Stomach smooth muscle (tissue), 2 donors: ENCODE data around the gene ANKRD44.
"Not testable (repeated sequence)": the region's sequence is repeated elsewhere in the genome, so short reads cannot be mapped to it uniquely, and the experiment has no call there.

Experiments
- H3K27ac ChIP-seq: one replicate; pipeline ENCODE4 v1.7.0; 2013; ENCODE audit warnings: mild to moderate bottlenecking, low read length, inconsistent platforms
- H3K27me3 ChIP-seq, 2 donors: one replicate each; pipeline ENCODE4 v1.7.0; 2013; ENCODE audit warnings: low read length in 2 of 2; ENCODE audit not compliant: insufficient read depth in 2 of 2, control insufficient read depth in 1 of 2
- H3K36me3 ChIP-seq, 2 donors: one replicate each; pipeline ENCODE4 v1.7.0; 2013; ENCODE audit warnings: low read length in 2 of 2; ENCODE audit not compliant: control insufficient read depth in 2 of 2, insufficient read depth in 2 of 2
- H3K4me1 ChIP-seq: one replicate; pipeline ENCODE4 v1.7.0; 2013; ENCODE audit warnings: low read length; ENCODE audit not compliant: control insufficient read depth, insufficient read depth
- H3K4me3 ChIP-seq, 2 donors: one replicate each; pipeline ENCODE4 v1.7.0; 2013; ENCODE audit warnings: low read length in 2 of 2
- H3K9ac ChIP-seq, 2 donors: one replicate each; pipeline ENCODE4 v1.7.0; 2013; ENCODE audit warnings: low read length in 2 of 2, mild to moderate bottlenecking in 1 of 2
- H3K9me3 ChIP-seq, 2 donors: one replicate each; pipeline ENCODE4 v1.7.0; 2013; ENCODE audit warnings: low read length in 2 of 2; ENCODE audit not compliant: control insufficient read depth in 2 of 2
- donor health status: healthy.
- donor health status: Pancreatic carcinoma.

Gene ANKRD44

GRCh38 chr2:197248623-197249022, 62.0 kb downstream of the ANKRD44 start:
- no peaks in the 10 kb centered on the region for H3K4me1 ChIP-seq
- H3K9ac ChIP-seq = no peak overlapping the region
- no peaks in the 10 kb centered on the region for H3K27me3 ChIP-seq
- H3K36me3 ChIP-seq = no peaks in the 10 kb centered on the region
- H3K27ac ChIP-seq = no peak overlapping the region
- no peaks in the 10 kb centered on the region for H3K9me3 ChIP-seq
- H3K4me3 ChIP-seq = no peak overlapping the region

- H3K27ac ChIP-seq = no peak overlapping the region
- no peaks in the 10 kb centered on the region for H3K27me3 ChIP-seq
- no peaks in the 10 kb centered on the region for H3K36me3 ChIP-seq
- H3K9me3 ChIP-seq = no peaks in the 10 kb centered on the region
- H3K4me1 ChIP-seq = no peaks in the 10 kb centered on the region
- H3K9ac ChIP-seq = no peak overlapping the region
- H3K4me3 ChIP-seq = no peak overlapping the region
Measured at GRCh38 chr2:197248001-197248401, 62.6 kb downstream of the ANKRD44 start.

- Histone ChIP-seq H3K36me3 (no peaks in the 10 kb centered on the region), H3K9me3 (no peaks in the 10 kb centered on the region), H3K27me3 (no peaks in the 10 kb centered on the region), H3K4me3 (no peak overlapping the region), H3K27ac (no peak overlapping the region), H3K9ac (no peak overlapping the region), H3K4me1 (no peaks in the 10 kb centered on the region)
Measured at GRCh38 chr2:197247083-197247482, 63.5 kb downstream of the ANKRD44 start.

- no peak overlapping the region for H3K27ac ChIP-seq
- H3K27me3 ChIP-seq = no peaks in the 10 kb centered on the region
- H3K9me3 ChIP-seq = no peaks in the 10 kb centered on the region
- no peak overlapping the region for H3K9ac ChIP-seq
- no peak overlapping the region for H3K4me3 ChIP-seq
- H3K4me1 ChIP-seq = no peaks in the 10 kb centered on the region
- H3K36me3 ChIP-seq = no peaks in the 10 kb centered on the region
Measured at GRCh38 chr2:197245829-197246804, 64.5 kb downstream of the ANKRD44 start.

- Histone ChIP-seq H3K9ac (no peak overlapping the region), H3K9me3 (no peaks in the 10 kb centered on the region), H3K36me3 (no peaks in the 10 kb centered on the region), H3K27ac (no peak overlapping the region), H3K27me3 (no peaks in the 10 kb centered on the region), H3K4me1 (peaks cover under 1% of the 10 kb centered on the region), H3K4me3 (no peak overlapping the region)
Measured at GRCh38 chr2:197244349-197244748, 66.2 kb downstream of the ANKRD44 start.

GRCh38 chr2:197242719-197243118, 67.9 kb downstream of the ANKRD44 start:
- Histone ChIP-seq H3K9ac (no peak overlapping the region), H3K27me3 (no peaks in the 10 kb centered on the region), H3K4me1 (peaks cover 4% of the 10 kb centered on the region), H3K27ac (no peak overlapping the region), H3K36me3 (no peaks in the 10 kb centered on the region), H3K4me3 (no peak overlapping the region), H3K9me3 (no peaks in the 10 kb centered on the region)

- H3K27ac ChIP-seq = no peak overlapping the region
Measured at GRCh38 chr2:197241596-197241995, 69.0 kb downstream of the ANKRD44 start.

GRCh38 chr2:197241153-197241552, 69.4 kb downstream of the ANKRD44 start:
- Histone ChIP-seq H3K9me3 (no peaks in the 10 kb centered on the region), H3K4me1 (peaks cover 4% of the 10 kb centered on the region), H3K9ac (no peak overlapping the region), H3K27me3 (no peaks in the 10 kb centered on the region), H3K4me3 (no peak overlapping the region), H3K27ac (no peak overlapping the region), H3K36me3 (no peaks in the 10 kb centered on the region)

More at GRCh38 chr2:197241596-197241995, 69.0 kb downstream of the ANKRD44 start:
- H3K4me3 ChIP-seq = no peak overlapping the region
- H3K36me3 ChIP-seq = no peaks in the 10 kb centered on the region
- H3K4me1 ChIP-seq = peaks cover 4% of the 10 kb centered on the region
- no peak overlapping the region for H3K9ac ChIP-seq
- H3K27me3 ChIP-seq = no peaks in the 10 kb centered on the region
- H3K9me3 ChIP-seq = no peaks in the 10 kb centered on the region

GRCh38 chr2:197240421-197241041, 70.0 kb downstream of the ANKRD44 start:
- Histone ChIP-seq H3K36me3 (no peaks in the 10 kb centered on the region), H3K4me1 (peaks cover 4% of the 10 kb centered on the region), H3K9ac (no peak overlapping the region), H3K9me3 (no peaks in the 10 kb centered on the region), H3K4me3 (no peak overlapping the region), H3K27ac (no peak overlapping the region), H3K27me3 (no peaks in the 10 kb centered on the region)

- not testable (repeated sequence) for H3K36me3 ChIP-seq, H3K9ac ChIP-seq, H3K4me3 ChIP-seq, H3K27ac ChIP-seq, H3K4me1 ChIP-seq, H3K9me3 ChIP-seq, H3K27me3 ChIP-seq
Measured at GRCh38 chr2:197240018-197240417, 70.6 kb downstream of the ANKRD44 start.

- Histone ChIP-seq H3K27me3 (no peaks in the 10 kb centered on the region), H3K9me3 (no peaks in the 10 kb centered on the region), H3K4me3 (no peak overlapping the region), H3K36me3 (no peaks in the 10 kb centered on the region), H3K4me1 (peaks cover 4% of the 10 kb centered on the region), H3K9ac (no peak overlapping the region), H3K27ac (no peak overlapping the region)
Measured at GRCh38 chr2:197239434-197239833, 71.1 kb downstream of the ANKRD44 start.
